Natural killer cell (primary cell): ENCODE measurements around the gene GPNMB. TPM values are rescaled to one million over a fixed set of nuclear protein-coding genes. Genes with fewer than 3 reads are reported as not detected.
A peak's percentile ranks its signal among the peaks of the same experiment; 100 is the strongest.

Experiments
- ATAC-seq, 3 donors: fragments of 150-1000 bp in 2 of 3; fragments of 200-7000 bp in 1 of 3; cut with Tn5 transposase; 1 replicate in 1 of 3; 2 replicates in 2 of 3; pipeline ENCODE4 v1.10.0; 2021; ENCODE audit warnings: mild to moderate bottlenecking in 2 of 3, moderate library complexity in 2 of 3
- DNase-seq, 2 donors: peaks; one replicate each; pipeline versions ENCODE4 v3.0.0 to v3.0.0-alpha.2; 2013 to 2021; ENCODE audit warnings: mixed read lengths in 1 of 2
- H3K27ac ChIP-seq: one replicate; pipeline ENCODE4 v1.5.1; 2013; ENCODE audit warnings: mild to moderate bottlenecking, low read length
- H3K27me3 ChIP-seq: one replicate; pipeline ENCODE4 v1.6.1; 2013; ENCODE audit warnings: low read length; ENCODE audit not compliant: control insufficient read depth, insufficient read depth
- H3K36me3 ChIP-seq: one replicate; pipeline ENCODE4 v1.6.1; 2013; ENCODE audit warnings: low read length; ENCODE audit not compliant: control insufficient read depth, insufficient read depth
- H3K4me1 ChIP-seq: one replicate; pipeline ENCODE4 v1.6.1; 2013; ENCODE audit warnings: low read length; ENCODE audit not compliant: control insufficient read depth, insufficient read depth
- H3K4me3 ChIP-seq: one replicate; pipeline ENCODE4 v1.5.1; 2013; ENCODE audit warnings: low read length
- H3K9me3 ChIP-seq: one replicate; pipeline ENCODE4 v1.6.1; 2013; ENCODE audit warnings: low read length; ENCODE audit not compliant: control insufficient read depth, insufficient read depth
- H3K27ac Mint-ChIP-seq, 2 donors: one replicate each; pipeline ENCODE4 v1.8.0; 2022; ENCODE audit warnings: mild to moderate bottlenecking in 2 of 2, mixed read lengths in 2 of 2, moderate library complexity in 1 of 2
- H3K27me3 Mint-ChIP-seq, 2 donors: one replicate each; pipeline ENCODE4 v1.8.0; 2022; ENCODE audit warnings: low read depth in 2 of 2, mixed read lengths in 2 of 2
- H3K36me3 Mint-ChIP-seq: one replicate; pipeline ENCODE4 v1.8.0; 2022; ENCODE audit warnings: mixed read lengths
- H3K4me1 Mint-ChIP-seq, 2 donors: one replicate each; pipeline ENCODE4 v1.8.0; 2022; ENCODE audit warnings: mixed read lengths in 2 of 2
- H3K4me3 Mint-ChIP-seq: one replicate; pipeline ENCODE4 v1.8.0; 2022; ENCODE audit warnings: mild to moderate bottlenecking, moderate library complexity, mixed read lengths
- H3K9me3 Mint-ChIP-seq, 2 donors: one replicate each; pipeline ENCODE4 v1.8.0; 2022; ENCODE audit warnings: mixed read lengths in 2 of 2
- WGBS: methylation state at CpG from one replicate; pipeline ENCODE4 v1.1.7; 2013; ENCODE audit warnings: missing lambda C conversion rate; ENCODE audit not compliant: insufficient coverage; 5-methylcytosine and 5-hydroxymethylcytosine counted together
- intact Hi-C: fragments of 100-400 bp; cut with micrococcal nuclease; formaldehyde crosslinking; loops from one replicate; pipeline ENCODE4 v1.14.2; 2022
- total RNA-seq, 4 donors: library from RNA; stranded (reverse); fragments of 120-200 nt in 1 of 4; gene quantifications; one replicate each; pipeline versions ENCODE4 v1.2.3 to v1.2.4, GENCODE V29; 2013 to 2022
- TF ChIP-seq, protein P1 (sequence below): fragments of 200-600 bp; IDR thresholded peaks from one replicate; pipeline ENCODE4 v1.8.0; 2022; ENCODE audit warnings: antibody characterized with exemption

GPNMB gene
- total RNA-seq, 3 donors from 2014 or later (not counting 1 experiment from before 2014, with no cell fraction given): not detected

DNA sequence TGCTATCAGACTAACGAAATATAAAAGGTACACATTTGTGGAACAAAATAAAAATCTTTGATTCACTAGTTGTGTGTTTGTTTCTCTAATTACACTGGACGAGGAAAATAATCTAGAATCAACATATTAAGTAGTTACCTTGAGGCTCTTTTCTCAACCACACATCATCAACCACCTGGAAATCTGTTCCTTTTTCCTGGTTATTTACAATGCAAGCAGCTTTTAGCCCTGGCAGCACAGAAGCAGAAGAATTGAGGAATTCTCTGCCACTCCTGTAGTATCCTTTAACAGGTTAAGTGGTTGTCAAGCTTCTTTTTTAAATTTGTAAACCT, 41.0 kb upstream of the GPNMB start:
- no peak overlapping the region for H3K4me3 Mint-ChIP-seq
- Histone ChIP-seq H3K9me3 (no peaks in the 10 kb centered on the region), H3K4me1 (peaks cover 3% of the 10 kb centered on the region), H3K4me3 (no peak overlapping the region), H3K36me3 (peaks cover 13% of the 10 kb centered on the region), H3K27ac (no peak overlapping the region), H3K27me3 (no peaks in the 10 kb centered on the region)
- TF ChIP-seq, protein P1, sequence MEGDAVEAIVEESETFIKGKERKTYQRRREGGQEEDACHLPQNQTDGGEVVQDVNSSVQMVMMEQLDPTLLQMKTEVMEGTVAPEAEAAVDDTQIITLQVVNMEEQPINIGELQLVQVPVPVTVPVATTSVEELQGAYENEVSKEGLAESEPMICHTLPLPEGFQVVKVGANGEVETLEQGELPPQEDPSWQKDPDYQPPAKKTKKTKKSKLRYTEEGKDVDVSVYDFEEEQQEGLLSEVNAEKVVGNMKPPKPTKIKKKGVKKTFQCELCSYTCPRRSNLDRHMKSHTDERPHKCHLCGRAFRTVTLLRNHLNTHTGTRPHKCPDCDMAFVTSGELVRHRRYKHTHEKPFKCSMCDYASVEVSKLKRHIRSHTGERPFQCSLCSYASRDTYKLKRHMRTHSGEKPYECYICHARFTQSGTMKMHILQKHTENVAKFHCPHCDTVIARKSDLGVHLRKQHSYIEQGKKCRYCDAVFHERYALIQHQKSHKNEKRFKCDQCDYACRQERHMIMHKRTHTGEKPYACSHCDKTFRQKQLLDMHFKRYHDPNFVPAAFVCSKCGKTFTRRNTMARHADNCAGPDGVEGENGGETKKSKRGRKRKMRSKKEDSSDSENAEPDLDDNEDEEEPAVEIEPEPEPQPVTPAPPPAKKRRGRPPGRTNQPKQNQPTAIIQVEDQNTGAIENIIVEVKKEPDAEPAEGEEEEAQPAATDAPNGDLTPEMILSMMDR: no peak
- ATAC-seq (no peak), DNase-seq (no peak)
- 89% methylated on average over 2 of the region's 2 CpGs for WGBS
- peaks cover 9 to 38% of the 10 kb centered on the region in 2 donors for H3K27me3 Mint-ChIP-seq
- no peak overlapping the region for H3K27ac Mint-ChIP-seq
- no peaks in the 10 kb centered on the region for H3K9me3 Mint-ChIP-seq
- intact Hi-C loops: no loop called here
- no peaks in the 10 kb centered on the region for H3K4me1 Mint-ChIP-seq
- peaks cover 9% of the 10 kb centered on the region for H3K36me3 Mint-ChIP-seq

DNA sequence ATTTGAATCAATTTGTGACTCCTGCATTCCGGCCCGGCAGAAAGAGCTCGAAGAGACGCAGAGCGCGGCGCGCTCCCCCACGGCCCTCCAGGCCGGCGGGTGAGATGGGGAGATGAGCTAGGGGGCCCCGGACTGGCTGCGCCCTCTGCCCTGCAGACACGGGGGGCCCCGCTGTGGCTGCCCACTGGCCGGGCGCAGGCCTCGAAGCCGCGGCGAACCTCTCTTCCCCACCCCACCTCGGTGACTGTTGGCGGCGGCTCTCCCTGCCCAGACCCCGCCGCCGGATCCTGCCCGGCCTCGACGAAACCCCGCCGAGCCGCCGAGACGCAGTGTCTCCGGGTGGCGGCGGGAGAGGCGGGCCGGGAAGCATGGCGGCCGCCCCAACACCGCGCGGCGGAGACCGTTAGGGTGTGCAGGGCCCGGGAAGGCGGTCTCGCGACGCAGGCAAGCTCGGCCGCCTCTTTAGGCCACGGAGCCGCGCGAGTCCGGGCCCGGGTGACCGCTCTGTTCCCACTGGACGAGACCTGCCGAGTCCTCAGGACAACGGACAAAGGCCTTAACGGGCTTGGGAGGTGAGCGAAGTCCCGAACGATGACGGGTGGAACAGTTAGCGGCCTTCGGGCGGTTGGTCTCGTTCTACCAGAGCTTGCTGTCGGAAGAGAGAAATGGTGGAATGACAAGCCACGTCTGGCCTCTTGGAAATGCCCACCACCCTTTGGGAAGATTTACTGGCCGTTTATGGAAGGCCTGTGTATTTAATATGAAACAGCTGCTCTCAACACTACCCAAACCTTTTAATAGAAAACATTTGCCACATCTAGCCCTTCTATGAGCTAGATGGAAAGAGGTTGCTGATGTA, 40.4 kb upstream of the GPNMB start:
- H3K36me3 ChIP-seq: peaks cover 7% of the 10 kb centered on the region
- WGBS: 33% methylated on average over 75 of the region's 76 CpGs
- Mint-ChIP-seq H3K36me3 (peaks cover 9% of the 10 kb centered on the region), H3K9me3 (no peaks in the 10 kb centered on the region), H3K27ac (no peak overlapping the region), H3K4me3 (no peak overlapping the region), H3K4me1 (no peaks in the 10 kb centered on the region), H3K27me3 (peaks cover 14 to 43% of the 10 kb centered on the region in 2 donors)
- TF ChIP-seq, protein P1: no peak
- ATAC-seq (peak; percentile 48 to 66 (median 60)), DNase-seq (peak in 1 of 2 donors; percentile 11)
- peaks cover 3% of the 10 kb centered on the region for H3K4me1 ChIP-seq
- H3K4me3 ChIP-seq: no peak overlapping the region
- H3K9me3 ChIP-seq: no peaks in the 10 kb centered on the region
- intact Hi-C loops: no loop called here
- H3K27me3 ChIP-seq: no peaks in the 10 kb centered on the region
- H3K27ac ChIP-seq: peak overlapping the region; percentile 8

DNA sequence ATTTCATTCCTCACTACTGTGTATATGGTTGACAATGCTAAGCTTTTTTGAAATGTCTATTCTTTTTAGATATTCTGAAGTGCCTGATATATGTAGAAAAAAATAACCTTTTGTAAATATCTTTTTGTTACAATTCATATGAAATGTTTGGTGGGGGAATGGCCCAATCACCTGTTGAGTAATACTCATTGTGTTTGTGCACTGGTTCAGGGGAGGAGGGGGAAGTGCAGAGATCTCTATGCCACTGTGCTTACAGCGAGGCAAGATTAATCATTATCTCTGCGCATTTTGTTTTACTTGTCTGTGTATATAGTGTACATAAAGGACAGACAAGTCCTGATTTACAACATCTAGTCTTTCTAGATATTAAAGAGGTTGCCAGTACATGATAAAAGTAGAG, 39.6 kb upstream of the GPNMB start:
- intact Hi-C loops: no loop called here
- peaks cover 3% of the 10 kb centered on the region for H3K4me1 ChIP-seq
- H3K36me3 ChIP-seq: peaks cover 3% of the 10 kb centered on the region
- Mint-ChIP-seq H3K4me3 (no peak overlapping the region), H3K27me3 (peaks cover 15 to 46% of the 10 kb centered on the region in 2 donors), H3K9me3 (no peaks in the 10 kb centered on the region), H3K27ac (no peak overlapping the region), H3K36me3 (peaks cover 9% of the 10 kb centered on the region), H3K4me1 (no peaks in the 10 kb centered on the region)
- no peaks in the 10 kb centered on the region for H3K27me3 ChIP-seq
- no peak for DNase-seq
- H3K27ac ChIP-seq: no peak overlapping the region
- TF ChIP-seq, protein P1: no peak
- 100% methylated on average over 2 of the region's 2 CpGs for WGBS
- no peaks in the 10 kb centered on the region for H3K9me3 ChIP-seq
- no peak for ATAC-seq
- no peak overlapping the region for H3K4me3 ChIP-seq
